Mesendoderm (in vitro differentiated cells): ENCODE results near the gene ARHGAP15.

Source experiments
- DNase-seq: peaks from one replicate; pipeline ENCODE4 v3.0.0; 2013
- H2AK5ac ChIP-seq: 2 replicates; pipeline ENCODE4 v1.6.1; 2013; ENCODE audit warnings: low read length, inconsistent platforms
- H2BK120ac ChIP-seq: 2 replicates; pipeline ENCODE4 v1.6.1; 2013; ENCODE audit warnings: low read depth, mild to moderate bottlenecking, low read length, moderate library complexity, mixed read lengths
- H2BK15ac ChIP-seq: replicated peaks from 2 replicates; pipeline ENCODE4 v1.6.1; 2013; ENCODE audit warnings: low read depth, mild to moderate bottlenecking, moderate library complexity
- H2BK5ac ChIP-seq: 2 replicates; pipeline ENCODE4 v1.6.1; 2013; ENCODE audit warnings: low read length, inconsistent platforms
- H3K18ac ChIP-seq: 2 replicates; pipeline ENCODE4 v1.6.1; 2013; ENCODE audit warnings: mild to moderate bottlenecking, low read length, mixed read lengths
- H3K23ac ChIP-seq: one replicate; pipeline ENCODE4 v1.6.1; 2013; ENCODE audit warnings: low read length
- H3K27ac ChIP-seq: 2 replicates; pipeline ENCODE4 v1.5.1; 2013; ENCODE audit warnings: low read depth, mild to moderate bottlenecking, inconsistent platforms, low read length, moderate library complexity
- H3K27me3 ChIP-seq: 2 replicates; pipeline ENCODE4 v1.6.1; 2013; ENCODE audit warnings: low read length, control low read depth, mild to moderate bottlenecking, inconsistent platforms; ENCODE audit not compliant: insufficient read depth, poor library complexity
- H3K36me3 ChIP-seq: 2 replicates; pipeline ENCODE4 v1.6.1; 2013; ENCODE audit warnings: low read length, inconsistent platforms; ENCODE audit not compliant: control insufficient read depth, insufficient read depth
- H3K4ac ChIP-seq: one replicate; pipeline ENCODE4 v1.6.1; 2013; ENCODE audit warnings: low read depth, mild to moderate bottlenecking, low read length, moderate library complexity
- H3K4me1 ChIP-seq: 2 replicates; pipeline ENCODE4 v1.6.1; 2013; ENCODE audit warnings: low read depth, low read length, inconsistent platforms; ENCODE audit not compliant: control insufficient read depth
- H3K4me2 ChIP-seq: 2 replicates; pipeline ENCODE4 v1.6.1; 2013; ENCODE audit warnings: low read length
- H3K4me3 ChIP-seq: 2 replicates; pipeline ENCODE4 v1.5.1; 2013; ENCODE audit warnings: mild to moderate bottlenecking, low read length
- H3K56ac ChIP-seq: one replicate; pipeline ENCODE4 v1.6.1; 2013; ENCODE audit warnings: low read length
- H3K79me1 ChIP-seq: 2 replicates; pipeline ENCODE4 v1.6.1; 2013; ENCODE audit warnings: low read length, inconsistent platforms
- H3K79me2 ChIP-seq: 2 replicates; pipeline ENCODE4 v1.6.1; 2013; ENCODE audit warnings: mild to moderate bottlenecking, low read length; ENCODE audit not compliant: control insufficient read depth, insufficient read depth
- H3K9ac ChIP-seq: 2 replicates; pipeline ENCODE4 v1.6.1; 2013; ENCODE audit warnings: low read length, inconsistent platforms
- H4K5ac ChIP-seq: one replicate; pipeline ENCODE4 v1.6.1; 2013; ENCODE audit warnings: low read length
- H4K8ac ChIP-seq: one replicate; pipeline ENCODE4 v1.6.1; 2013; ENCODE audit warnings: low read depth, mild to moderate bottlenecking, control low read depth, low read length, moderate library complexity
- WGBS: extraction: QIAGEN DNeasy Blood & Tissue Kit; methylation state at CpG from one replicate; pipeline ENCODE4 v1.1.7; 2013; ENCODE audit warnings: low lambda C conversion rate, missing lambda C conversion rate; ENCODE audit not compliant: insufficient coverage; ENCODE audit errors: extremely low coverage; 5-methylcytosine and 5-hydroxymethylcytosine counted together

The ARHGAP15 gene

DNA sequence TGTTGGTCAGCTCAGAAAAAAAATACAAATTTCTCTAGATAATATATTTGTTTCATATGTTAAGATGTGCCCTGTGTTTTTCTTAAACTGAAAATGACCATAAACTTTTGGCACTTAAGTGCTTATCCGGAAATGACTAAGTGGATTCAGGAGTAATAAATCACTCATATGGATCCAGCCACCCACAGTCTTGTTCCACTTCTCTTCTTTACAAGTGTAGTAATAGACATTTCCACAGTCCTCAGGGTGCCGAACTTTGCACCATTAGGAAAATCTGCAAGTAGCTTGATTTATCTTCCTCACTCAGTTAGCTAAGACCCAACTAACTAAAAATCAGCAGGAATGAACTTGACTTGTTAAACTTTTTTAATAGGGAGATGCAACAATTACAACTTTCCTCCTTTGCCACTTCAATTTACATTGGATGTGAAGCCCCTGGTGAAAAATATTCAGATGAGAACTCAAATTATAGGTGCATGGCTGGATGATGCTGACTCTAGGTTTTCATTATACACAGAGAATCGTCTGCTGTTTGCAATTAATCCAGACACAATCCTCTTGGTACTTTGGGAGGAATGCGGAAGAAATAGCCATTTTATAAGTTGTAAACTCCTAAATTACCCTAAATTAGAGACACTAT is 322.5 kb downstream of the ARHGAP15 start:
- Histone ChIP-seq H3K36me3 (no peaks in the 10 kb centered on the region), H3K27me3 (no peaks in the 10 kb centered on the region), H3K79me1 (no peaks in the 10 kb centered on the region), H3K18ac (no peak overlapping the region), H3K27ac (no peak overlapping the region), H3K9ac (no peak overlapping the region), H3K4me2 (no peak overlapping the region), H3K4me3 (no peak overlapping the region), H3K23ac (no peak overlapping the region), H3K79me2 (no peaks in the 10 kb centered on the region), H4K5ac (no peak overlapping the region), H3K4me1 (no peaks in the 10 kb centered on the region), H4K8ac (no peak overlapping the region), H2BK15ac (no peak overlapping the region), H3K4ac (no peak overlapping the region), H2BK5ac (no peak overlapping the region), H3K56ac (no peak overlapping the region), H2BK120ac (no peak overlapping the region), H2AK5ac (no peak overlapping the region)
- WGBS: no CpG with 5 or more reads among the region's 4 CpGs
- DNase-seq: no peak

DNA sequence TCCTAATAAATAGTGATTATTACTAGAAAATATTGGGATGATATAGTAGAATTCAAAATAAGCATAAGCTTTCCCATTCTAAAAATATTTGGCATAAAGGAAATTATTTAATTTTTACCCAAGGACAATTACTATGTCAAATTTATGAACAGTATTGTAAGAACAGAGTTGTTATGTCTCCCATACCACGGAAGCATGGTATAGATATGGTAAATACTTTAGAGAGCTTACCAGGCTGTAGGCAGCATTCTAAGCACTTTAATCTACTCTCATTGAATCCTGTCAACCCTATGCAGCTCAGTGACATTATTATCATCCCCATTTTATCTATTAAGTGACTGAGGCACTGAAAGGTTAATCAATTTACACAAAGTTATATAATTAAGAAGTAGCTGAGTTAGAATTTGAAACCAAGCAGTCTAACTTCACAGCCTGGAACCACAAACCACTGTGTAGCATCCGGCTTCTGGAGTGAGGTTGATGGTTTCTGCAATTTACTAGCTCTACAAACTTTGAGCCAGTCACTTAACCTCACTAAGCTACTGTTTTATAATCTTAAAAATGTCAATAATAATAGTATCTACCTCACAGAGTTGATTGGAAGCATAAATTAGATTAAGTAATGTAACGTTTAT is 323.7 kb downstream of the ARHGAP15 start:
- Histone ChIP-seq H2BK5ac (no peak overlapping the region), H2BK120ac (no peak overlapping the region), H3K79me1 (no peaks in the 10 kb centered on the region), H4K5ac (no peak overlapping the region), H3K4me3 (no peak overlapping the region), H4K8ac (no peak overlapping the region), H2AK5ac (no peak overlapping the region), H3K4me1 (no peaks in the 10 kb centered on the region), H3K4ac (no peak overlapping the region), H3K23ac (no peak overlapping the region), H3K27me3 (no peaks in the 10 kb centered on the region), H2BK15ac (no peak overlapping the region), H3K79me2 (no peaks in the 10 kb centered on the region), H3K9ac (no peak overlapping the region), H3K4me2 (no peak overlapping the region), H3K36me3 (no peaks in the 10 kb centered on the region), H3K27ac (no peak overlapping the region), H3K56ac (no peak overlapping the region), H3K18ac (no peak overlapping the region)
- no CpG with 5 or more reads among the region's 3 CpGs for WGBS
- no peak for DNase-seq

DNA sequence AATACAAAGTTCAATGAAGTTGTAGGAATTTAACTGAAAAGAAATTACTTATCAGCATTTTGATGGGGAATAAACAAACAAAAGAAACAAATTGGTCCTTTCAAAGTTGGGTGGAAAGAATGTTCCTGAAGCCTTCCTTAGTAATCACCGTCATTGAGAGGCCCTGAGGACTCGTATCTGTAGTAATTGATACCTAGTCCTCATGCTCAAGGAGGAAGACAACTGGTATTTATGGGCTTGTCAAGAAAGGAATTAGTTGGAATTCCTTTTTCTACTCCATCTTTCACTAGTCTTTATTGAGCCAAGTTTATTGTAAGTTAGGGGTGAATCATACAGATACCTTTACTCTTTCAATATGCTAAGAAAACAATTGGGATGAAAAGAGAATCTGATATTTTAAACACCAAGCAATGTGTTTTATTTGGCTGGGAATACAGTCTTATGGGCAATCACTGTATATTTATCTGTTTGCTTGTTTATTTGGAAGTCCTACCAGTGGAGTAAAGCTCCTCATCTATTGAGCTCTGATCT is 324.8 kb downstream of the ARHGAP15 start:
- no peak overlapping the region for H3K18ac ChIP-seq
- no peak overlapping the region for H2BK15ac ChIP-seq
- H3K23ac ChIP-seq: no peak overlapping the region
- no peak overlapping the region for H3K4me2 ChIP-seq
- H3K36me3 ChIP-seq: no peaks in the 10 kb centered on the region
- no peak for DNase-seq
- WGBS: no CpG with 5 or more reads among the region's 2 CpGs
- H3K4ac ChIP-seq: no peak overlapping the region
- no peaks in the 10 kb centered on the region for H3K79me1 ChIP-seq
- H3K27me3 ChIP-seq: no peaks in the 10 kb centered on the region
- H3K4me1 ChIP-seq: no peaks in the 10 kb centered on the region
- H3K79me2 ChIP-seq: no peaks in the 10 kb centered on the region
- no peak overlapping the region for H4K8ac ChIP-seq
- no peak overlapping the region for H2AK5ac ChIP-seq
- no peak overlapping the region for H3K56ac ChIP-seq
- no peak overlapping the region for H2BK5ac ChIP-seq
- H3K27ac ChIP-seq: no peak overlapping the region
- no peak overlapping the region for H3K9ac ChIP-seq
- no peak overlapping the region for H4K5ac ChIP-seq
- no peak overlapping the region for H3K4me3 ChIP-seq
- H2BK120ac ChIP-seq: no peak overlapping the region

DNA sequence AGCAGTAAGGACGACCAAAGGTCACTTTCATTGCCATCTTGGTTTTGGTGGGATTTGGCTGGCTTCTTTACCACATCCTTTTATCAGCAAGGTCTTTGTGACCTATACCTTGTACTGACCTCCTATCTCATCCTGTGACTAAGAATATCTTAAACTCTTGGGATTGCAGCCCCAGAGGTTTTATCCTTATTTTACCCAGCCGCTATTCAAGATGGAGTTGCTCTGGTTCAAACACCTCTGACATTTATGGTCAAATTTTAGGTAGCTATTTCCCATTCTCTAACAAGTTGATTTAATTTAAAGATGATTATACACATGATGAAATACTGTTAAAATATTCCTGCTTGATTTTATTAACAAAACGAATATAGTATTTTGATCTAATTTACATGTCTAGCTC is 326.1 kb downstream of the ARHGAP15 start:
- Histone ChIP-seq H3K27me3 (no peaks in the 10 kb centered on the region), H3K9ac (no peak overlapping the region), H3K4ac (no peak overlapping the region), H3K23ac (no peak overlapping the region), H3K4me3 (no peak overlapping the region), H3K79me1 (no peaks in the 10 kb centered on the region), H3K79me2 (no peaks in the 10 kb centered on the region), H2BK120ac (no peak overlapping the region), H3K36me3 (no peaks in the 10 kb centered on the region), H2AK5ac (no peak overlapping the region), H2BK5ac (no peak overlapping the region), H2BK15ac (no peak overlapping the region), H3K27ac (no peak overlapping the region), H3K4me1 (no peaks in the 10 kb centered on the region), H3K18ac (no peak overlapping the region), H3K4me2 (no peak overlapping the region), H3K56ac (no peak overlapping the region), H4K5ac (no peak overlapping the region), H4K8ac (no peak overlapping the region)
- no peak for DNase-seq
- no CpG with 5 or more reads among the region's 3 CpGs for WGBS

DNA sequence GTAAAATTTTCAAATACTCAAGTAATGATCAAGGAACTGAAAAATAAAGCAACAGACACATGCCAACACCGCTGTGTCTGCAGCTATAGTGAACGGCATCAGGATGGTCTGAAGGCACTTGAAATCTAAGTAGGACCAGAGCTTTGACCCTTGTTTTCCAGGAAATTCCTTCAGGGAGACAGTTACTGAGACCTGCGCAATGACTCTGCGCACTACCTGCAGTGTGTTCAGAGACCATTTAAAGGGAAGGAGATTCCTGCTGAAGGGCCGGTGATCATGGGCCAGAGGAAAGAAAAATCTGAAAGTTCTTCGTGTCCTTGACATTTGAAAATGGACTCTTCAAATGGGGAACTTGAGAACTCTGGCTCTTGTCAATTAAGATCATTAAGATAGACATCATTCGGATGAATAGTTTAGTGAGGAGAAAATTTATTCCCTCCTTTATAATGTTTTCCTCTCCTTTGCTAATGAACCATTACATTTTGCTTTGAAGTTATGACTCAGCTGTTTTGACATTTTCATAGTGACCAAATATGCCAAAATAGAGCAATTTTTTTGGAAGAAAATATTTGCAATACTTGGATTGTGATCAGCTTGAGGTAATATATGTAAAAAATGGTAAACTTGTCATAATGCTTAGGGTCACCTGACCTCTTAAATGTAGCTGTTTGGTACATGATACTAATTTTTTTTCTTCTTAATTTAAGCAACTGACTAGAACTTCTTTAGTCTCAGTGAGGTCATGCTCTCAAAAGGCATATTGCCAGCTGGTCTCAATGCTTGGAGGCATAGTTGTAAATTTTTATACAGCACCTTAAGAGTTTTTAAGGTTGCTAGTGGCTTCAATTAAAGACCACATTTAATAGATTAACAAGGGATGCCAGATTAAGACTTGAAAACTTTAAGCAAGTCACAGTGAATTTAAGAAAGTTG is 329.3 kb downstream of the ARHGAP15 start:
- Histone ChIP-seq H3K56ac (no peak overlapping the region), H3K4me2 (no peak overlapping the region), H3K4me1 (no peaks in the 10 kb centered on the region), H3K27me3 (no peaks in the 10 kb centered on the region), H3K79me2 (no peaks in the 10 kb centered on the region), H3K36me3 (no peaks in the 10 kb centered on the region), H2BK120ac (no peak overlapping the region), H3K79me1 (no peaks in the 10 kb centered on the region), H4K5ac (no peak overlapping the region), H2BK15ac (no peak overlapping the region), H3K27ac (no peak overlapping the region), H3K23ac (no peak overlapping the region), H3K4ac (no peak overlapping the region), H3K4me3 (no peak overlapping the region), H4K8ac (no peak overlapping the region), H2AK5ac (no peak overlapping the region), H3K18ac (no peak overlapping the region), H3K9ac (no peak overlapping the region), H2BK5ac (no peak overlapping the region)
- no CpG with 5 or more reads among the region's 7 CpGs for WGBS
- DNase-seq: no peak
